ENCODE data around the gene PIK3R5. TPM values are rescaled to one million over a fixed set of nuclear protein-coding genes. Genes with fewer than 3 reads are reported as not detected.

Gene PIK3R5
- total and polyA plus RNA-seq, 2 donors (not counting 1 experiment from before 2014, with no cell fraction given), result 0.15 TPM; not detected in 1

GRCh38 chr17:9002606-9003354, 37.3 kb upstream of the PIK3R5 start:
- H3K9ac ChIP-seq (ENCODE audit: insufficient read depth, low read length), result no peak overlapping the region
- H3K36me3 ChIP-seq (ENCODE audit: control insufficient read depth, insufficient read depth, low read length), result no peaks in the 10 kb centered on the region
- DNase-seq (ENCODE audit: low read depth in 2 of 2), result peak in 1 of 2 donors; percentile 30
- H4K20me1 ChIP-seq (ENCODE audit: control insufficient read depth, extremely low read depth, insufficient read depth, low read length), result no peaks in the 10 kb centered on the region
- no peak overlapping the region for H2AFZ ChIP-seq (ENCODE audit: low read length)
- TF ChIP-seq CTCF (conservative IDR thresholded peaks at IDR 0.05 in 1 of 2, IDR thresholded peaks at IDR 0.05 in 1 of 2; ENCODE audit: low read depth in 1 of 2, low read length in 2 of 2) (peak in 1 of 2 donors; percentile 10), EZH2 (IDR thresholded peaks at IDR 0.05; ENCODE audit: low read length, missing control alignments) (peak; percentile 72)
- H3K4me1 ChIP-seq (ENCODE audit: control insufficient read depth, extremely low read depth, insufficient read depth, low read length), result no peaks in the 10 kb centered on the region
- H3K79me2 ChIP-seq (ENCODE audit: control insufficient read depth, insufficient read depth, low read length), result no peaks in the 10 kb centered on the region
- no peaks in the 10 kb centered on the region for H3K9me3 ChIP-seq (ENCODE audit: control insufficient read depth, insufficient read depth, low read depth, low read length)
- no peak overlapping the region for H3K27ac ChIP-seq (ENCODE audit: insufficient read depth, low read length)
- H3K4me2 ChIP-seq (ENCODE audit: extremely low read depth, insufficient read depth, low read length), result no peak overlapping the region
- H3K27me3 ChIP-seq (ENCODE audit: control insufficient read depth, insufficient read depth, low read length), result peaks cover 16% of the 10 kb centered on the region
- peak overlapping the region in 1 of 4 experiments; percentile 17 for H3K4me3 ChIP-seq (replicated peaks in 1 of 4; ENCODE audit: control extremely low read depth in 1 of 4, insufficient read depth in 1 of 4, low read depth in 3 of 4, low read length in 4 of 4)

- H4K20me1 ChIP-seq (ENCODE audit: control insufficient read depth, extremely low read depth, insufficient read depth, low read length), result no peaks in the 10 kb centered on the region
- DNase-seq (ENCODE audit: low read depth in 2 of 2), result no peak
- no peaks in the 10 kb centered on the region for H3K36me3 ChIP-seq (ENCODE audit: control insufficient read depth, insufficient read depth, low read length)
- H3K9ac ChIP-seq (ENCODE audit: insufficient read depth, low read length), result no peak overlapping the region
- TF ChIP-seq EZH2 (IDR thresholded peaks at IDR 0.05; ENCODE audit: low read length, missing control alignments) (no peak), CTCF (conservative IDR thresholded peaks at IDR 0.05 in 1 of 2, IDR thresholded peaks at IDR 0.05 in 1 of 2; ENCODE audit: low read depth in 1 of 2, low read length in 2 of 2) (no peak)
- H2AFZ ChIP-seq (ENCODE audit: low read length), result no peak overlapping the region
- no peak overlapping the region for H3K4me3 ChIP-seq (replicated peaks in 1 of 4; ENCODE audit: control extremely low read depth in 1 of 4, insufficient read depth in 1 of 4, low read depth in 3 of 4, low read length in 4 of 4)
- H3K4me2 ChIP-seq (ENCODE audit: extremely low read depth, insufficient read depth, low read length), result no peak overlapping the region
- H3K4me1 ChIP-seq (ENCODE audit: control insufficient read depth, extremely low read depth, insufficient read depth, low read length), result no peaks in the 10 kb centered on the region
- H3K27ac ChIP-seq (ENCODE audit: insufficient read depth, low read length), result no peak overlapping the region
- H3K9me3 ChIP-seq (ENCODE audit: control insufficient read depth, insufficient read depth, low read depth, low read length), result no peaks in the 10 kb centered on the region
- peaks cover 16% of the 10 kb centered on the region for H3K27me3 ChIP-seq (ENCODE audit: control insufficient read depth, insufficient read depth, low read length)
- no peaks in the 10 kb centered on the region for H3K79me2 ChIP-seq (ENCODE audit: control insufficient read depth, insufficient read depth, low read length)
Measured at GRCh38 chr17:9002227-9002605, 36.7 kb upstream of the PIK3R5 start.

- Histone ChIP-seq H2AFZ (ENCODE audit: low read length) (no peak overlapping the region), H3K27ac (ENCODE audit: insufficient read depth, low read length) (no peak overlapping the region), H3K79me2 (ENCODE audit: control insufficient read depth, insufficient read depth, low read length) (no peaks in the 10 kb centered on the region), H3K9ac (ENCODE audit: insufficient read depth, low read length) (no peak overlapping the region), H3K4me3 (replicated peaks in 1 of 4; ENCODE audit: control extremely low read depth in 1 of 4, insufficient read depth in 1 of 4, low read depth in 3 of 4, low read length in 4 of 4) (no peak overlapping the region), H3K27me3 (ENCODE audit: control insufficient read depth, insufficient read depth, low read length) (peaks cover 16% of the 10 kb centered on the region), H3K36me3 (ENCODE audit: control insufficient read depth, insufficient read depth, low read length) (no peaks in the 10 kb centered on the region), H3K4me1 (ENCODE audit: control insufficient read depth, extremely low read depth, insufficient read depth, low read length) (no peaks in the 10 kb centered on the region), H3K9me3 (ENCODE audit: control insufficient read depth, insufficient read depth, low read depth, low read length) (no peaks in the 10 kb centered on the region), H4K20me1 (ENCODE audit: control insufficient read depth, extremely low read depth, insufficient read depth, low read length) (no peaks in the 10 kb centered on the region), H3K4me2 (ENCODE audit: extremely low read depth, insufficient read depth, low read length) (no peak overlapping the region)
- no peak for DNase-seq (ENCODE audit: low read depth in 2 of 2)
- TF ChIP-seq EZH2 (IDR thresholded peaks at IDR 0.05; ENCODE audit: low read length, missing control alignments), result no peak
- TF ChIP-seq CTCF (conservative IDR thresholded peaks at IDR 0.05 in 1 of 2, IDR thresholded peaks at IDR 0.05 in 1 of 2; ENCODE audit: low read depth in 1 of 2, low read length in 2 of 2), result no peak
Measured at GRCh38 chr17:9001559-9001958, 36.1 kb upstream of the PIK3R5 start.

Measured in fibroblast of lung (primary cell).